Measurements from ENCODE around the gene PSMA5.

Gene PSMA5

DNA sequence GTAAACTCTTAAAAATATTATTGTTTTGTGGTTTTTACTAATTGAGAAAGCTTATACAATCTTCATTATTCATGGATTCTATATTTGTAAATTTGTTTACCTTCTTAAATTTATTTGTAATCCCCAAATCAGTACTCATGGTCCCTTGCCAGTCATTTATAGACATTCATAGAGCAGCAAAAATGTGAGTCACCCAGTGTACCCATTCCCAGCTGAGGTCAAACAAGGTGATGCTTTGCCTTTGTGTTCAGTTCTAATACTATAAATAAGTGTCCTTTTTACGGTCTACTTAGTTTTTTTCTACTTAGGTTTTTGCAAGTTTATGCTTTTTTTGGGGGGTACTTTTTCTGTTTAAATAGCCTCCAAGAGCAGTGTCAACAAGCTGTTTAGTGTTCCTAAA, 64.6 kb downstream of the PSMA5 start:
- H3K36me3 ChIP-seq (ENCODE audit: insufficient read depth, low read length): no peaks in the 10 kb centered on the region
- DNase-seq (ENCODE audit: low read depth, low spot score): no peak
- H3K27ac ChIP-seq: no peak overlapping the region
- H3K9ac ChIP-seq (ENCODE audit: insufficient read length): no peak overlapping the region
- H3K4me3 ChIP-seq: no peak overlapping the region
- TF ChIP-seq EZH2 (IDR thresholded peaks at IDR 0.05) (no peak), POLR2AphosphoS5 (IDR thresholded peaks at IDR 0.05; ENCODE audit: borderline replicate concordance, low read depth, low read length) (no peak), FOXP2 (optimal IDR thresholded peaks at IDR 0.05; ENCODE audit: control extremely low read depth, extremely low read length, insufficient read depth) (no peak)
- H3K9me3 ChIP-seq (ENCODE audit: low read depth, low read length): no peaks in the 10 kb centered on the region

DNA sequence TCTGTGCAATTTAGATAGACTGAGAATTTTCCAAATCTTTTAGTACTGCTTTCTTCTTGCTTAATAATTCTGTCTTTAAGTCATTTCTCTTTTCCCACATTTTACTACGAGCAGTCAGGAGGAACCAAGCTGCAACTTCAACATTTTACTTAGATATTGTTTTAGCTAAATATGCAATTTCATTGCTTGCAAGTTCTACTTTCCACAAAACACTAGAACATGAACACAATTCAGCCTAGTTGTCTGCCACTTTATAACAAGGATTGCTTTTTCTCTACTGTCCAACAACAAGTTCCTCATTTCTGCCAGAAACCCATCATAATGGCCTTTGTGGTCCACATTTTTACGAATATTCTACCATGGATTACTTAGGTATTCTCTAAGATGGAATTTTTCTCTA, 65.2 kb downstream of the PSMA5 start:
- H3K9ac ChIP-seq (ENCODE audit: insufficient read length): no peak overlapping the region
- no peak overlapping the region for H3K27ac ChIP-seq
- TF ChIP-seq POLR2AphosphoS5 (IDR thresholded peaks at IDR 0.05; ENCODE audit: borderline replicate concordance, low read depth, low read length) (no peak), EZH2 (IDR thresholded peaks at IDR 0.05) (no peak), FOXP2 (optimal IDR thresholded peaks at IDR 0.05; ENCODE audit: control extremely low read depth, extremely low read length, insufficient read depth) (no peak)
- H3K36me3 ChIP-seq (ENCODE audit: insufficient read depth, low read length): no peaks in the 10 kb centered on the region
- no peak for DNase-seq (ENCODE audit: low read depth, low spot score)
- no peaks in the 10 kb centered on the region for H3K9me3 ChIP-seq (ENCODE audit: low read depth, low read length)
- H3K4me3 ChIP-seq: no peak overlapping the region

DNA sequence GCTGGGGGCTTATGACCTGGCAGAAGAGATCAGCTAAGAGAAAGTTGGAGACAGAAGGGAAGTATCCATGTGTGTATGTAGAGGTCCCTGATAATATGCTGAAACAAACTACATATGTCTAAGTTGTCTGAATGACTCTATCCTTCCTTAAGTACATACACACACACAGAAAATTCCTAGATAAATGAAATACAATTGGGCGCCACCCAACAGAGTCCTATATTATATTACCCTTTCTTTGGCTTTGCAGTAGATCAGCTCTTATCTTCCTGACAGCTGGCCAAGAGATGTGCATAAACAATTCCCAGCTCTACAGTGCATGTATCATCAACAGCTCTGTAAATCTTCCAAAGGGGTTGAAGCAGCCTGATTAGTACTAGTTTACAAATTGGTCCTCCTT, 68.6 kb downstream of the PSMA5 start:
- H3K27ac ChIP-seq: no peak overlapping the region
- no peak overlapping the region for H3K4me3 ChIP-seq
- no peak overlapping the region for H3K9ac ChIP-seq (ENCODE audit: insufficient read length)
- no peaks in the 10 kb centered on the region for H3K9me3 ChIP-seq (ENCODE audit: low read depth, low read length)
- no peak for TF ChIP-seq FOXP2 (optimal IDR thresholded peaks at IDR 0.05; ENCODE audit: control extremely low read depth, extremely low read length, insufficient read depth)
- no peaks in the 10 kb centered on the region for H3K36me3 ChIP-seq (ENCODE audit: insufficient read depth, low read length)
- no peak for DNase-seq (ENCODE audit: low read depth, low spot score)

DNA sequence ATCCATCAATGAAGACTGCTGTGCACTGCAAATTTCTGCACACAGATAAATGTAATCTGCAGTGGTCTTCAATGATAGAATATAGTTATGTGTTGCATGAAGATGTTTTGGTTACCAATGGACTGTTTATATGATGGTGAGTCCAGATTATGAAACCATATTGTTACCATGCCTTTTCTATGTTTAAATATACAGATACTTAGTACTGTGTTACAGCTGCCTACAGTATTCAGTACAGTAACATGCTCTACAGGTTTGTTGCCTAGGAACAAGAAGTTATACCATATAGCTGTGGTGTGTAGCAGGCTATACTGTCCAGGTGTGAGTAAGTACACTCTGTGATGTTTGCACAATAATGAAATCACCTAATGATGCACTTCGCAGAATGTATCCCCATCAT, 69.3 kb downstream of the PSMA5 start:
- H3K36me3 ChIP-seq (ENCODE audit: insufficient read depth, low read length): no peaks in the 10 kb centered on the region
- no peak for DNase-seq (ENCODE audit: low read depth, low spot score)
- TF ChIP-seq FOXP2 (optimal IDR thresholded peaks at IDR 0.05; ENCODE audit: control extremely low read depth, extremely low read length, insufficient read depth) (no peak), EZH2 (IDR thresholded peaks at IDR 0.05) (no peak), POLR2AphosphoS5 (IDR thresholded peaks at IDR 0.05; ENCODE audit: borderline replicate concordance, low read depth, low read length) (no peak)
- no peaks in the 10 kb centered on the region for H3K9me3 ChIP-seq (ENCODE audit: low read depth, low read length)
- no peak overlapping the region for H3K9ac ChIP-seq (ENCODE audit: insufficient read length)
- no peak overlapping the region for H3K27ac ChIP-seq
- H3K4me3 ChIP-seq: no peak overlapping the region

DNA sequence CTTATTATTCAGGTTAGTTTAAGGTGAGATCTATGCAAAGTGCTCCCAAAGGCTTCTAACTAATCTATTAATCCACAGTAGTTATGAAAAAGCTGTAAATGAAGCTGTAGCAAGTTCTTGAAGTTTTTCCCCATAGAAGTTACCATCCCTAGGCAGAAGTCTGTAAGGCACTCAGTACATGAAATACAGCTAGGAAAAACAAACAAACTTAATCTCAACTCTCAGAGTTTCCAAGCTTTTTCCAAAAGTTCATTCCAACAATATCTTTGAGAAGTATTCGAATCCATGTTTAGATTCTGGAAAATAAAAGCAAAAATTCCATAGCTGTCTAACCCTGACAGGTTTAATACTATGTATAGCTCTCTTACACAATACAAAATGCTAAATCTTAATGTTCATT, 69.7 kb downstream of the PSMA5 start:
- TF ChIP-seq FOXP2 (optimal IDR thresholded peaks at IDR 0.05; ENCODE audit: control extremely low read depth, extremely low read length, insufficient read depth) (no peak), EZH2 (IDR thresholded peaks at IDR 0.05) (no peak), POLR2AphosphoS5 (IDR thresholded peaks at IDR 0.05; ENCODE audit: borderline replicate concordance, low read depth, low read length) (no peak)
- Histone ChIP-seq H3K9me3 (ENCODE audit: low read depth, low read length) (no peaks in the 10 kb centered on the region), H3K9ac (ENCODE audit: insufficient read length) (no peak overlapping the region), H3K36me3 (ENCODE audit: insufficient read depth, low read length) (no peaks in the 10 kb centered on the region), H3K27ac (no peak overlapping the region), H3K4me3 (no peak overlapping the region)
- no peak for DNase-seq (ENCODE audit: low read depth, low spot score)

DNA sequence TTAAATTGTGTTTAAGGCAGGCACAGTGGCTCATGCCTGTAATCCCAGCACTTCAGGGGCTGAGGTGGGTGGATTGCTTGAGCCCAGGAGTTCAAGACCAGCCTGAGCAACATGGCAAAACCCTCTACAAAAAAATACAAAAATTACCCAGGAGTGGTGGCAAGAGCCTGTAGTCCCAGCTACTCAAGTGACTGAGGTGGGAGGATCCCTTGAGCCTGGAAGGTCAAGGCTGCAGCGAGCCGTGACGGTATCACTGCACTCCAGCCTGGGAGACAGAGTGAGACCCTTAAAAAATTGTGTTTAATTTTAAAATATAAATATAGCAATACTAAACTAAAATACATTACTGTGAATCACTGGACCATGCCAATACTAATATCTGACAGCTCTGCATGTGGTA, 71.3 kb downstream of the PSMA5 start:
- Histone ChIP-seq H3K9me3 (ENCODE audit: low read depth, low read length) (no peaks in the 10 kb centered on the region), H3K36me3 (ENCODE audit: insufficient read depth, low read length) (no peaks in the 10 kb centered on the region), H3K27ac (no peak overlapping the region), H3K9ac (ENCODE audit: insufficient read length) (no peak overlapping the region), H3K4me3 (no peak overlapping the region)
- TF ChIP-seq POLR2AphosphoS5 (IDR thresholded peaks at IDR 0.05; ENCODE audit: borderline replicate concordance, low read depth, low read length) (no peak), EZH2 (IDR thresholded peaks at IDR 0.05) (no peak), FOXP2 (optimal IDR thresholded peaks at IDR 0.05; ENCODE audit: control extremely low read depth, extremely low read length, insufficient read depth) (no peak)
- DNase-seq (ENCODE audit: low read depth, low spot score): no peak

DNA sequence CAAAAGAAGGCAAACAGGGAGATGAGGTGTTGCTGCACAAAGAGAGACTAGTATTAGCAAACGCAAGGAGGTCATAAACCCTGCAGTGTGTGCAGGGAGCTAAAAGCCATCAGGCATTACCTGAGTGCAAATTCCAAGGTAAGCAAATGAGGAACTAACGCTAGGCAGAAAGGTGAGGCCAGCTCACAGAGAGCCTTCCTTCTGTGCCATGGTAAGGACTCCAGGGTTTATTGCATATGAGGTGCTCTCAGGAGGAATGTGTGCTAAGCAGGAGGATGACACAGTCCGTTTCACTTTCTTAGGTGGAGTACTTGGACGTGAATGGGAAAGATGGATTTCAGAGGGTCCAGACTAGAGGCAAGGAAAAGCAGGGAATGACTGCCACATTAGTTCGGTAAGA, 74.8 kb downstream of the PSMA5 start:
- TF ChIP-seq EZH2 (IDR thresholded peaks at IDR 0.05) (no peak), FOXP2 (optimal IDR thresholded peaks at IDR 0.05; ENCODE audit: control extremely low read depth, extremely low read length, insufficient read depth) (no peak), POLR2AphosphoS5 (IDR thresholded peaks at IDR 0.05; ENCODE audit: borderline replicate concordance, low read depth, low read length) (no peak)
- Histone ChIP-seq H3K27ac (no peak overlapping the region), H3K9me3 (ENCODE audit: low read depth, low read length) (no peaks in the 10 kb centered on the region), H3K4me3 (no peak overlapping the region), H3K9ac (ENCODE audit: insufficient read length) (no peak overlapping the region), H3K36me3 (ENCODE audit: insufficient read depth, low read length) (no peaks in the 10 kb centered on the region)
- DNase-seq (ENCODE audit: low read depth, low spot score): no peak

DNA sequence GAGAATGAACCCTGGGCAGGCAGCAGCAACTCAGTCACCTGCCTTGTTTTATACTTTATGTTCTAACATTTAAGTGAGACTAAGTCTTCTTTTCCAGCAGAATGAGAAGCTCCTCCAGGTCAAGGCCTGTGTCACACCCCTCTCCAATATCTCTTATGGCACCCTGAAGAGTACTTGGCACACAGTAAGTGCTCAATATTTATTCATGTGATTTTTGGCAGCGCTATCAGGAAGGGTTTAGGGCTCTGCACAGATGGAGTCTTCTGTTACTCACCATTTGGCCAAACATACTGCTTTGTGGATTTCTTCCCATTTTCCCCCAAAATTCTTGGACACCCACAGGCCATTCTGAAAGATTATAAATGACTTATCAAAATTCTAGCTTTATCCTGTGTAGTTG, 75.6 kb downstream of the PSMA5 start:
- Histone ChIP-seq H3K9ac (ENCODE audit: insufficient read length) (no peak overlapping the region), H3K9me3 (ENCODE audit: low read depth, low read length) (no peaks in the 10 kb centered on the region), H3K36me3 (ENCODE audit: insufficient read depth, low read length) (no peaks in the 10 kb centered on the region), H3K4me3 (no peak overlapping the region), H3K27ac (no peak overlapping the region)
- TF ChIP-seq POLR2AphosphoS5 (IDR thresholded peaks at IDR 0.05; ENCODE audit: borderline replicate concordance, low read depth, low read length) (no peak), FOXP2 (optimal IDR thresholded peaks at IDR 0.05; ENCODE audit: control extremely low read depth, extremely low read length, insufficient read depth) (no peak), EZH2 (IDR thresholded peaks at IDR 0.05) (no peak)
- no peak for DNase-seq (ENCODE audit: low read depth, low spot score)

DNA sequence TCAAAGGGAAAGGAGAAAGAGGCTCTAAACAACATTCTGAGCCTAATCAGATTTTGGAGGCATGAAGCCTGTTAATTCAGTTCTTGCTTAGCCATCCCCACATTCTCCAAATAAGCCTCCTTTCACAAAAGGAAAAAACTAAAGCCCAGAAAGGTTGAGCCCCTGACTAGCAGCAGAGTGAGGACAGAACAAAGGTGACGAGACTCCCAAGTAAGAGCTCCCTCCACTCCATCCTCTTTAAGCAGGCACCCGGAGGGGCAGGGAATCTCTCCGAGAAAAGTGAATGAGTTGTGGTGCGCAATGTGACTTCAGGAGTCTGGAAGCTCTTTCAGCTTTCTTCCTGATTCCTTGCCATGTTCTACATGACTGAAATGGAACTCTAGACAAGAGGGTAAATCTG, 76.1 kb downstream of the PSMA5 start:
- TF ChIP-seq EZH2 (IDR thresholded peaks at IDR 0.05) (no peak), FOXP2 (optimal IDR thresholded peaks at IDR 0.05; ENCODE audit: control extremely low read depth, extremely low read length, insufficient read depth) (no peak), POLR2AphosphoS5 (IDR thresholded peaks at IDR 0.05; ENCODE audit: borderline replicate concordance, low read depth, low read length) (no peak)
- Histone ChIP-seq H3K36me3 (ENCODE audit: insufficient read depth, low read length) (no peaks in the 10 kb centered on the region), H3K9ac (ENCODE audit: insufficient read length) (no peak overlapping the region), H3K9me3 (ENCODE audit: low read depth, low read length) (no peaks in the 10 kb centered on the region), H3K4me3 (no peak overlapping the region), H3K27ac (no peak overlapping the region)
- DNase-seq (ENCODE audit: low read depth, low spot score): no peak

Data from SK-N-MC (cell line).